Kidney capillary endothelial cell (primary cell): ENCODE results near the gene IMMP2L.

Experiments used
- DNase-seq: peaks from one replicate; pipeline ENCODE4 v3.0.0-alpha.2; 2018; ENCODE audit warnings: low spot score

The IMMP2L gene

DNA sequence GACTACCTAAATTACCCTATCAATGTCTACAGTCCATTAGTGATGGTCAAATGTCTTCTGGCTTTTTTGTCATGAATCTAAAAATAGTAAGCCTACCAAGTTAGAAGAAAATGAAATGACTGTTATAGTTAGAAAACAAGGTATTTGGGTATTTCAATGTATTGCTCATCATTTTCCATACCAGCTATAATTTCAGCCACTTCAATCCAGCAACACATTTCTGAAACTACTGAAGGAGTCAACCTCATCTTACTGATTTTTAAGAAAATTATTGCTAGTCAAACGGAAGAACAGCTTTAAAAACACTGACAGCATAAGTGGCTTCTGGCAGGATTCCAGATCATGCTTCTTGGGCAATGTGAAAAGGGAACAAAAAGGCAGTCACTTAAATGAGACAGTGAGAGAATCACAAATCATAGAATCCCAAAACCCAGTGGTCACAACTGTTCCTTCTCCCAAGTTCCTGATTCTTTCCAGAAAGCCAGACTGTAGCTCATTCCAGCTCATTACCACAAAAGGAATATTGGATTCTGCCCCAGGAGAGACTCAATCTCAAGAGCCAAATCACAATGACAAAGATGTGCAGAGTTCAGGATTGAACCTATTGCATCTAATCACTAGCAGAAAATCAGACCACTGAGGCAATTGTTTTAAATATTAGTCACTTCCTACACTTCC is 532.6 kb downstream of the IMMP2L start:
- peak; percentile 40 for DNase-seq

DNA sequence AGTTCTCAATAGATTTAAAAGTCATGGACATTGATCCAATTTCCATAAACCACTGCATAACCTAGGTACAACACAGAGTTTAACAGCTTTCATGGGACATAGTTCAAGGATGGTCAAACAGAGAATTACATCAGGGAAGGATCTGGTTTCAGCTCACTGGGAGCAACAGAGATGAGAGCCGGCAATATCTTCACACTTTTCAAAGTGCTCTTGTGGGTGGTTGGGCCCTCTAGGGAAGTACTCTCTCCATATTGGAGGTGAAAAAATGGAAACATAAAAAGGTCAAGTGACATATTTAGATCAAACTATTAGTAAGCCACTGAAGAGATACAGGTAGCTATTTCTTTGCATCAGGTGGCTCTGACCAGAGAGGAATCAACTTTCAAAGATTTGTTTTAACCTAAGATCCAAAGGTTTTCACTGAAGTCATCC is 533.1 kb downstream of the IMMP2L start:
- no peak for DNase-seq

DNA sequence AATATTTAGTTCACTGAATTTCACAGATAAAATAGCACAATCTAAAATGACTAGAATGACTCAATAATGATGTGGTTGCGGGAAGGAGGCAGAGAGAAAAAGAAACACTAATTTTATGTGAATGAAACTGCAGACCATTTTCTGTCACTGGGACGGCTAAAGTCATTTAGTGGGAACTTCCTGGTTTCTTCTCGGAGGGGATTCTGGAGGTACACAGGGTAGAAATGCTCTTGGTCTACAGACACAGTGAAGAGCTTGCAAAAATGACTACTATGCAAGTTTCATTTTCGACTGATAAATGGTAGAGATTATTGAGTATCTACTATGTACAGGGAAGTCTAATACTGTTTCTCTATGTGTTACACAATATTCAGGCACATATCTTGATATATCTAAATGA is 534.9 kb downstream of the IMMP2L start:
- no peak for DNase-seq

DNA sequence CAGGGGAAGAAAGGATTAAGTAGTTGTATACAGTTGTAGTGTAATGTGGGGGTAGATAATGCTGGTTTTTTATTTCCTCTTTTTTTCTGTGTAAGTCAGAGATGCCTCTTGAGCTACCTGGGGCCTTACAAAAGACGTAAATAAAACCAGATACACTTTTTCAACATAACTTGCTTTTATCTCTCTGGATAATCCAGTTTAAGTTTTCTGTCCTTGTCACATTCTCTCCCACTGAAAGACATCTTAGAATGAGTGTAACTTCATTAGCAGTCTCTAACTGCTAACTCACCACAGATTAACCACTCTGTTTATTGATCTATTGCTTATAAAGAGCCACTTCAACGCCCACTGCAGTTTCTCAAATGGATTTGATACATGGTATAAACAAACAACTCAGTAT is 535.5 kb downstream of the IMMP2L start:
- DNase-seq = no peak

DNA sequence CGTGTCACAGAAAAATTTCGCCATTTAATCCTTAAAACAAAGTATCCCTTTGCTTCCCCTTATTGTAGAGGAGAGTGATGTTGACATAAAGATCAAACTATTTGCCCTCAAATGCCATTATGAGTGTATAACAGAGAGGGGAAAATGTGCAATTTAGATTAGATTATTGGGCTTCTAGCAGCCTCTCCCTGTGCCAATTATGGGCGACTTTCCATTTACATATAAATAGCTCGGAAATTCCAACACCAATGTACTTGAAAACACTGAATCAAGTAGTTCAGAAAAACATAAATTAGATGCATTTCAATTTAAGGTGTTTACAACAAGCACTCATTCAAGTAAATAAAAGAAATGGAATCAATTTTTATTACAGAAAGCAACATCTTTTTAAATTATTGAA is 535.9 kb downstream of the IMMP2L start:
- no peak for DNase-seq

DNA sequence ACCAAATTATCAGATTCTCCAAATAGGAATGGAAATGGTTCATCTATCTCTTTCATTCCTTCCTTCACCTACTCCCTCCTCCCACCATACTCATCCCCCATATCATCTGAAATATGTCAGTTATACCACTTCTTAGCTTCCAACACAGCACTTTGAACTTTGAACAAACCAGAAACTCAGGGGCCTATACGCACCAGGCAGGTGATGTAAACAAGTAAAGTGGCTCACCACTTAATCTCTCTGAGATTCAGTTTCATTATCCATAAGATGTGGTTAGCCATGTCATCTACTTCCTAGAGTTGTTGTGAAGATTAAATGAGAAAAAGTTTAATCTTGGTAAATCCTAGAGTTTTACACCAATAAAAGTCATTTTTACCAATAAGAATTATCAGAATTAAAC is 537.3 kb downstream of the IMMP2L start:
- DNase-seq = no peak

DNA sequence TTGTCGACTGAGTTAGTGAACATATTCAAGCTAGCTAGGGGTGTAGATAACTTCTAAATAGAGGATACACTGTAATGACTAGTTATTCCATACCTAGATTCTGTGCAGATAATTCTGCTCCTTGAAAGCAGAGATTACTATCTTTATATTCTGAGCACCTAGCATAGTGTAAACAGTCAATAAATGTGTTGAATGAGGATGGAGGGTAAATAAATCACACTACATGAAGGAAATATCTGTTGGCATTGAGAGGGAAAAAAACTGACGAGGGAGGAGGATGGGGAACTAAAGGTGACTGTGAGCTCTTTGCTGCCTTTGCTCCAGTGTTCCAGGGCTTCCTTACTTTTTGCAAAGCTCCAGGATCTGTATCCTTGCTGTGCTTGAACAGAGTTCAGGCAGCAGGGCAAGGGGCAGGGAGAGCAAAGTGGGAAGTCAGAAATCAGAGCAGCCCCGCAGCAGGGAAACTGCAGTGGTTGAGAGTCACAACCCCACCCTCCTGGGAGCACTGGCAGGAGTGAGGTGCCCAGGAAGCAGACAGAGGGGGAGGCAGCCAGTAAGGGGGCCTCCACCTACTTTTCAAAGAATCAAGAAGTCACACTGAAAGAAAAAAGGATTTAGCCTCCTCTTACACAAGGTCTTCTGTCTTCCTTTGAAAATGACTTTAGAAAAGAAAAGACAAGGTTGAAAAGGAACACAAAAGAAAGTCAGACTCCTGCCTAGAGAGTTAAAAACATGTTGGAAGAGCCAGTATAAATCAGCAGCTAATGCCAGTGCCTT is 543.1 kb downstream of the IMMP2L start:
- no peak for DNase-seq

DNA sequence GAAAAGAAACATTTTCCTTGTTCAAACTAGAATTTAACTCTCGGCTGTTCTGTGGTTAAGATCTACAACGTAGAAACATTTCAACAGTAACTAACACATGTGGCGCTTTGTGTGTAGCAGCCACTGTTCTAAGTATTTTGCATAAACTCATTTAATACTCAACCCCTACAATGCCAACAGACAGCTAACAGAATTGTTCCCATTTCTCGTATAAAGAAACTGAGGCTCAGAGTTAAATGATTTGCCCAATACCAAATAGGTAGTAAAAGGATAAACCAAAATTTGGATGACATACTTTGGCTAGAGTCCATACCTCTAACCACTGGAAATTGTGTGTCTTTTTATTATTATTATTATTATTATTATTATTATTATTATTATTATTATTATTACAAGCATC is 543.8 kb downstream of the IMMP2L start:
- DNase-seq = no peak

DNA sequence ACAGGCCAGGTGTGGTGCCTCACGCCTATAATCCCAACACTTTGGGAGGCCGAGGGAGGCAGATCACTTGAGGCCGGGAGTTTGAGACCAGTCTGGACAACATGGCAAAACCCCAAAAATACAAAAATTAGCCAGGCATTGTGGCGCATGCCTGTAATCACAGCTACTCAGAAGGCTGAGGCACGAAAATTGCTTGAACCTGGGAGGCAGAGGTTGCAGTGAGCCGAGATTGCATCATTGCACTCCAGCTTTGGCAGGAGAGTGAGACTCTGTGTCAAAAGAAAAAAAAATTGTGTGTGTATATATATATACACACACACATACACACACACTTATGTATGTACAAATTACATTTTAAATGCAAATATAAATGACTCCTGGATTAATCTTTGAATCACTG is 548.2 kb downstream of the IMMP2L start:
- no peak for DNase-seq

DNA sequence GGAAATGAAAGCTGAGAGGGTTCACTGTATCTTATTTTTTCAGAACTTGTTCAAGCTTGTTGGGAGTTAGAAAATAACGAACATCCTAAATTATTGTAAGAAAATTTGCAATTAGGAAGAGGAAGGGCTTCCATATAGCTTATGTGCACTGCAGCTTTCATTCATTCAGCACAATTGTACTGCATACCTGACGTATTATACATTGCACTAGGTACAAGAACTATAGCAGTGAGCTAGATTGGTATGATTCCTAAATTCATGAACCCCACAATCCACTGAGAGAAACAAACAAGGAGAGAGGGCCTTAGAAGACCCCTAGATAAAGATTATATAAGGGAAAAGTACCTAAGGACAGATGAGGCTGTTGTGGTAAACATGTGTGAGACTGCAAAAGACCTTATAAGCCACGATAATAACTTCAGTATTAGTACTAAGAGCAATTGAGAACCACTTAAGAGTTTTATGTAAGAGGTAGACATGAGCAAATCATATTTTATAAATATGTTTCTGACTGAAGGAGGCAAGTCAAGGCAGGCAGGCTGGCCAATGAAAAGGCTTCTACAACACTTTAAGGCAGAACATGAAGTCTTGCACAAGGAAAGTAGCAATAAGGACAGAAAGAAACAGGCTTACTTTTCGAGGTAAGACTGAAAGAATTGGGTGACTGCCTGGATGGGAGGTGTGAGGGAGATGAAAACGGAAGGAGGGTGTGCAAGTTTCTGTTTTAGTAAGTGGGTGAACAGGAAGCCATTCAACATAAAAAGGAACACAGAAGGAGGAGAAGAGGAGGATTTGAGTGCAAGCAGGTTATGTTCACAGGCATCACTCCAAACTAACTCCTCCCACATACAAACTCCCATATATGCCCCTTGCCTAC is 549.3 kb downstream of the IMMP2L start:
- DNase-seq = no peak

DNA sequence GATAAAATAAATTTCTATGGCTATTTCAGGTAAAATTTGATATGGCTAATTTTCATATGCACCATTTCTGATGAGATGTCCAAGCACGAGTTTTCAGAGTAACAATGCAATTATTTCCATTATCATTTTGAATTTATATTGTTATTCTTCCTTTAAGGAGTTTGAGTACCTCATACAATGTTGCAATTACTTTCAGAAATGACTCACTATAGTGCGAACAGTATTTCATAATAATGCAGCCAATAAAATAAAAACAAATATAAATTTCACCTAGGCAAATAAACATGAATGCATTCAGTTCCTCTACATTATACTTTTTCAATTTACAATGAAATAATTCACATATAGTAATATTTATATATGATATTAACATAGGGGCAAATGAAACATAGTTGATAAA is 550.1 kb downstream of the IMMP2L start:
- no peak for DNase-seq

DNA sequence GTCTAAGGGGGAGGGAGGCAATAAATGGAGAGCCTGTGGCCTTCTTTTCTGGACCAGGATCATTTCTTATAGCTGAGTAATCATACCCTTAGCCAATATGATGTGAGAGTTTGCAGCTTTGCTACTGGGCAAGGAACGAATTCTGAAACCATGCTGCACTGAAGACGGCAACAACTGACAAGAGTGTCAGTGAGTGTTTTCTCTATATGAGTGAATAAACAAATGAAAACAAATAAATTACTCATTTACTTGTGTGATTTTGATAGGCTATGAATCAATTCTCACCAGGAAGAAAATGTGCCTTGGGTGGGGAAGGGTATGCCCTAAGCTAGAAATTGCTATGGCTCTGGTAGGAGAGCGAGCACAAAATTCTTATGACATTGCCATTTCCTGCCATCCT is 550.8 kb downstream of the IMMP2L start:
- DNase-seq = no peak

DNA sequence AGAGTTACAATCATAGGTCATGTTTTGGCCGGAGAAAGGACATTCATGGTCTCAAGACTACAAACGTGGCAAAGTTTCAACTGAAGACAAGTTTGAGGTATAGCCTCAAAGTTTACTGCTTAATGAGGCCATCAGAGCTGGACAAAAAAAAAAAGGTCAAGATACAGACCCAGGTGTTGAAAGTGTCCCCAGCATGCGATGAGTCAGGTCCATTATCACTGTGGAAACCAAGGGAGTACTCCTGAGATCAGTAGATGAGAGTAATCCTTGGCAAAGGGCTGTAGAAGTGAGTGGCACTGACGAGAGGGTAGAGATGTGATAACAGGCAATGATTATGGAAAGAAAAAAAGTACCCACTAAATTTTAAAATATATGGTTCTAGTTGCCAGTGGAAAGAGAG is 551.5 kb downstream of the IMMP2L start:
- no peak for DNase-seq

DNA sequence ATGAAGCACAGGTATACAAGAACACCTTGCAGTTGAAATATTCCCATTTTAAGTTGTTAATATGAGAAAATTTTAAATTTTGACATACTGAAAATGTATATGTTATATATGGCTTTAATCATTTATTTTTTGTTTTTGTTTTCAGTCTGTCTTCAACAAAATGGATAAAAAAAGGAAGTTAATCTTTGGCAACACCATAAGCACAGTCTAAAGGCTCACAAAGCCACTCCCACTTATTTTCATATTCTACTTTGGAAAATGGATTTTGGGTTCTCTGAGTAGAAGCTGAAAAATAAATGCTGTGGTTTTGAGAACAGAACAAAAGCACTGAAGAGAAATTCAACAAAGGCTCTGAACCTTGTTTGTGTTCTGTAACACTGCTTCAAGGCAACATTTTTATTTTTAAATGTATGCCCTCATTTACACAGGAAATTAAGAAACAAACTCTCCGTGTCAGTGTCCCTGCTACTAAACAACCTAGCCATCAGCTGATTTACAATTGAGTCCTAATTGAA is 552.7 kb downstream of the IMMP2L start:
- DNase-seq = no peak

DNA sequence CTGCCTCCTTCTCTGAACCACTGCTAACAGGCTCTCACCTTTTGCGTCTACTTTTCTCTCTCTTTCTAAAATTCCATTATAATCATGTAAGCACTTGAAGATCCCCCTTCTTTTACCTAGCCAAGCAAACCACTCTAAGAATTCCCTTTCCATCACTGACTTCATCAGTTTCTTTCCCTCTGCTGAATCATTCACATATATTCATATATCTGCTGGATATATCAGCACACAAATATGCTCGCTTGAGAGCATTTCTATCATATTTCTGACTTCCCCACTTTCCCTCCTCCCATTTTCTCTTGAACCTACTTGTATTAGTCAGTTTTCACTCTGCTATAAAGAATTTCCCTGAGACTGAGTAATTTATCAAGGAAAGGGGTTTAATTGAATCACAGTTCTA is 555.6 kb downstream of the IMMP2L start:
- no peak for DNase-seq

DNA sequence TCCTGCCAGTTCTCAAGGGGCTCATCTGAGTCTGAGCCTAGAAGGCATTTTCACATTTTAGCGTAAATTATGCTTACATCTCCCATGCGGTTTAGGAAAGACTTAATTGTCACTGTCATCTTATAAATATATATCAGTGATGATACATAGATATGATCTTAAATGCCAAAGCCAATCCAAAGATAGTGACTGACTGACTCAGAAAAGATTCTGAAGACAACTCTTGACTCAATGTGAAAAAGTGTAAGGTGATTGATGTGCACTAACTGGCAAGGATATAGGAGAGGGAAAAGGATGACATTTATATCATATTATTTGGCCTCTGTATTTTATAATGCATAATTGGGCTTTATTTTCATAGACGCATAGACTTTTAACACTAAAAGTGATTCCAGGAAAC is 556.3 kb downstream of the IMMP2L start:
- no peak for DNase-seq

DNA sequence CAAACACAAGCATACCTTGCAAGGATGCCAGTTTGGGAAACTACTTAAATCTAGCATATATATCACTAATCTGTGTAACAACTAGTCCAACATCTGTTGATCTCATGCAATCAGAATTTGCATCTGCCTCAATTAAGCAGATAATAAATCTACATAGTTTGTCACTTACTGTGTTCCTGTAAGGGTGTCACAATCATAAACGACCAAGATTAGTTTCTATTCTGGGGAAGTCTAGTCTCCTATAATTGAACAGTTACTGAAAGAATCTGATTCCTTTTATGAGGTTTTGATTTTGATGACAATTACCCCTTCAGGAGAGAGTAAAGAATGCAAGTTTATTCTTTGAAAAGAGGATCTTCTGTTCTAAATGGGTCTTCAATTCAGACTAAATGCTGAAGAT is 556.8 kb downstream of the IMMP2L start:
- no peak for DNase-seq

DNA sequence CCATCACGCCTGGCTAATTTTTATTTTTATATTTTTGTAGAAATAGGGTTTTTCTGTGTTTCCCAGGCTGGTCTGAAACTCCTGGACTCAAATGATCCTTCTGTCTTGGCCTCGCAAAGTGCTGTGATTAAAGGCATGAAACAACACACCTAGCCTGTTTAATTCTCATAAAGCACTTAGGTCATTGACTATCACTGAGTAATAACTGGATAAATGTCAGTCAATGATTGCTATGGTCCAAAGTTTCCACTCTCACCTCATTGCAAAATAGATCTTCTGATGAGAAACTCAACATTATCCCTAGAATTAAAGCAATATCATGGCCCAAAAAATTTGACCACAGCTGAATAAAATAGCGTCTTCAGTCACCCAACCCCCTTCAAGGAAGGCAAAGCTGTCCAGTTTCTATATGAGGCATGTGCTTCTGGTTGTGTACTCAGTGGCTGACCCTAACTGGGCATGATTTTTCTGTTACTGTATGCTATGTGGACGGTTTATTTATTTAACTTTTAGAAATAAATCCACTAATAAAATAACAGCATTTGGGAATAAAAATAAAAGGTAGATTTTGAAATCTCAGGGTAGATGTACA is 557.9 kb downstream of the IMMP2L start:
- no peak for DNase-seq

DNA sequence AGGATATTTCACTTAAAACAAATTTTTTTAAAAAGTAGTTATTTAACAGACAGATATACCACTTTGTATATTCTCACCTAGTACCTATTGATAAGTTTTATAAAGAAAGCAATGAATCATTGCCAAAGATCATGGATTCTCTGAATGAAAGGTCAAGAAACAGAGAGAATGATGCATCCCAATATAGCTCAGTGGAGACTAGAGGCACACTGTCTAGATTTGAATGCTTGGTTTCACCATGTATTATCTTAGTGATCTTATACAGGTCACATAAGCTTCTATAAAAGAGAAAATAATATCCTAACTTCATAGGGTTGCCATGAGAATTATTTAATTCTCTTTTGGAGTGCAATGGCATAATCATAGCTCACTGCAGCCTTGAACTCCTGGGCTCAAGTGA is 558.4 kb downstream of the IMMP2L start:
- no peak for DNase-seq

DNA sequence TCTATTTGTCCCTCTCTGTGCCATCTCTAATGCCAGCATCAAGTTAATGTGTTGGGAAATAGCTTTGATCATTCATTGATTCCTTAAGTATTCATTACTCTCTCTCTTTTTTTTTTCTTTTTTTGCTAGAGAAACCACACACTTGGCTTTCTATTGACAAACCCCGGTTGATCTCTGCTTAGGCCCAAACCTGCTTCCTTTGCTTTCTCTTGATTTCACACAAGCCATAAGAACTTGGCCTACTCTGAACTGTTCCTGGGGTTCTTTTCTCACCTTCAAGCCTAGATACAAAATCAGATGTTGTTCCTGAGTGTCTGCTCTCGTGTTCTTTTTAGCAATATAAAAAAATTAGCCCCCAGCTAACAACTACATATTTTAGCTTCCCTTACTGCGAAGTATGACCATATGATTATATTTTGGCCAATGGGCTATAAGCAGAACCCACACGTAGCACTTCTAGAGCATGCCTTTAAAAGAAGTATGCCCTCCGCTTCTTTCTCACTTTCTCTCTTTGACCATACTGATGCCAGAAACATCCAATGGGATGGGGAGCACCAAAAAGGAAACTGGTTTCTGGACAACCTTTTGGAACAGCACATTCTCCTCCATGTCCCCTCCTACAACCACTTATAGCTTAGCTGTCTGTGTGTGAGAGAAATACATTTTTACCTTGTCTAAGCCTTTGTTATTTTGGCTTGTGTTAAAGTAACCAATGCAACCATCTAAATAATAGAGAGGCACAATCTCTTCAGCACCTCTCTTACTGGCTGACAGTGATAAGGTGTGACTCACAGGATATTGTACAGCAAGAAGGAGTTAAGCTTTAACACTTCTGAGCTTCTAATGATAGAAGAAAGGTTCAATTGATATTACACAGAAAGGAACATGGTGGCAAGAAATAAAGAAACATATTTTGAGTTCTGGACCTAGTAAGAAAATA is 568.0 kb downstream of the IMMP2L start:
- no peak for DNase-seq

DNA sequence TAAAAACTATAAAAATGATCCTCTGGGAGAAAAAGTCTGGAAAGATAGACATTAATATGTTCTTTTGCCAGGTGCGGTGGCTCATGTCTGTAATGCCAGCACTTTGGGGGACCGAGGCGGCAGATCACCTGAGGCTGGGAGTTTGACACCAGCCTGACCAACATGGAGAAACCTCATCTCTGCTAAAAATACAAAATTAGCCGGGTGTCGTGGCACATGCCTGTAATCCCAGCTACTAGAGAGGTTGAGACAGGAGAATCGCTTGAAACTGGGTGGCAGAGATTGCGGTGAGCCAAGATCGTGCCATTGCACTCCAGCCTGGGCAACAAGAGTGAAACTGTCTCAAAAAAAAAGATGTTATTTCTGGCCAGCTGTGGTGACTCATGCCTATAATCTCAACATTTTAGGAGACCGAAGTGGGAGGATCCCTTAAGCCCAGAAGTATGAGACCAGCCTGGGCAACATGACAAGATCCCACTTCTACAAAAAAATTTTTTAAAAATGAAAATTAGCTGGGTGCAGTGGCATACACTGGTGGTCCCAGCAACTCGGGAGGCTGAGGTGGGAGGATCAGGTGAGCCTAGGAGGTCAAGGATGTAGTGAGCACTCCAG is 573.3 kb downstream of the IMMP2L start:
- no peak for DNase-seq
